Measurements from ENCODE around the gene PPP1R13L.

Gene PPP1R13L

DNA sequence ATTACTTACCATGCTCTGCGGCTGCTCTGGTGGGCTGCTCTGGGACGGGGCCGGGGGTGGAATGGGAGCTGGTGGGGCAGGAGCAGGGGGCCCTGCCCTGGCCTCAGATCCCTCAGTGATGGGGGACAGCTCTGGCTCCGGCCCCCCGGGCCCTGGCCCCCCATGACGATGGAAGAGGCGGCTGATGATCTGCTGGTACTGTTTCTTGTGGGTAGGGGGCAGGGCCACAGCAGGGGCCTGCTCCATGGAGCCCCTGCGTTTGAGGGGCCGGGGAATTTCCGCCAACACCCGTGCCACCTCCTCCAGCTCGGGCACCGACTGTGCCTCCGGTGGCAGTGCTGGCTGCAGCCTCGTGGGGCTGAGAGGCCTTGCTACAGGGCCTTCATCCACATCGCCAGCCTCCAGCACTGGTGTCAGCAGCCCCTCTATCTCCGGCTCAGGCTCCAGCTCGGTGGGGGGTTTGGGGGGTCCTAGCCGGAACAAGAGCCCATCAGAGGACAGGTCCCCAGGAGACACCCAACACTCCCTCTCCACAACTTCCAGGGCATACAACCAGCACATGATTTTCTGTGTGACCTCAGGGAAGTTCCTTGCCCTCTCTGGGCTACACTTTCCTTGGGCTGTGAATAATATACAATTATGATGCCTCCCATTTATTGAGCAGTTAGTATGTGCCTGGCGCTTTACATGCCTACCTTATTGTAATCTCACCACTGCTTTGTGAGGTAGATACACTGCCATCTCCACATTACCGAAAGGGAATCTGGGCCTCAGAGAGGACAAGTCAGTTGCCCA lies 12.8 kb downstream of the PPP1R13L start:
- CTCF ChIA-PET, result interaction anchor here (0.6 to 3.2 kb wide), 5 partner anchors 11 to 246 kb away, joined by 4 to 28 read pairs (median 7); partner anchors contain the start of gene PPP1R13L
- no peak for TF ChIP-seq ZNF792 (tag by site-specific recombination; IDR thresholded peaks at IDR 0.05)
- peak; percentile 95 for TF ChIP-seq ZNF664 (tag by site-specific recombination; IDR thresholded peaks at IDR 0.05)
- peak; percentile 69; the same call in 1 of the 2 replicates for TF ChIP-seq ZNF768 (tag by site-specific recombination; IDR thresholded peaks at IDR 0.05)
- TF ChIP-seq ZNF580 (tag by site-specific recombination; IDR thresholded peaks at IDR 0.05), result 0 out of 2 replicates have a peak, but pooled peaks have one; percentile 9
- TF ChIP-seq ZFP3 (tag by site-specific recombination; IDR thresholded peaks at IDR 0.05; ENCODE audit: low read depth), result no peak

DNA sequence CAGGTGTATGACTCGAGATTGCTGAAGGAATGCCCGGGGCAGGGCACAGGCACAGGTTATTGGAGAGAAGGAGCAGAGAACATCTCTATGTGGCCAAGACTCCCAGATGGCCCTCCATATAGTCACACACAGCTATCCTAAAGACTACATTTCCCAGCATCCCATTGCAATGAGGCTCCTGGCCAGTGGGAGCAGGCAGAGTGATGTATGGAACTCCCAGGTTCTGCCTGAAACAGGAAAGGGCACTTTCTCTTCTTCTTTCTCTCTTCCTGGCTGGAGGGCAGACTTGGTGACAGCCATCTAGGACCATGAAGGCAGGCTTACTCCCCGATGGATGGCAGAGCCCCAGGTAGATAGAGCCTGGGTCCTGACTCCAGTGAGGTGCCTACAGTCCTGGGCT lies 13.5 kb downstream of the PPP1R13L start:
- TF ChIP-seq ZBTB17 (tag by site-specific recombination; IDR thresholded peaks at IDR 0.05) (peak; percentile 92), PRDM1 (tag by site-specific recombination; IDR thresholded peaks at IDR 0.05) (peak; percentile 43; the same call in 1 of the 2 replicates), ZBTB20 (tag by site-specific recombination; IDR thresholded peaks at IDR 0.05) (peak; percentile 54), ZNF654 (tag by site-specific recombination; IDR thresholded peaks at IDR 0.05; ENCODE audit: low read depth) (no peak), ZNF785 (tag by site-specific recombination; IDR thresholded peaks at IDR 0.05) (no peak), ZNF704 (tag by site-specific recombination; IDR thresholded peaks at IDR 0.05) (no peak), ZNF76 (tag by site-specific recombination; IDR thresholded peaks at IDR 0.05; ENCODE audit: borderline replicate concordance, low read depth) (peak; percentile 74; the same call in 1 of the 2 replicates), ZNF335 (tag by site-specific recombination; conservative IDR thresholded peaks at IDR 0.05) (peak; percentile 95), ZSCAN30 (tag by site-specific recombination; IDR thresholded peaks at IDR 0.05) (peak; percentile 85)
- no peak overlapping the region for H3K4me3 ChIP-seq (ENCODE audit: low read depth, low read length)
- H3K4me1 ChIP-seq (ENCODE audit: control insufficient read depth, insufficient read depth, low read length), result no peaks in the 10 kb centered on the region
- H3K27ac ChIP-seq (ENCODE audit: extremely low read depth, low read depth, low read length), result no peak overlapping the region
- no peaks in the 10 kb centered on the region; a peak in 1 of 3 replicates for H3K36me3 ChIP-seq (ENCODE audit: control insufficient read depth in 2 of 2, insufficient read depth in 1 of 2, low read length in 2 of 2)
- ChIA-PET CTCF (interaction anchor here (0.6 to 3.0 kb wide), 4 partner anchors 11 to 246 kb away, joined by 4 to 28 read pairs (median 6); no protein-coding TSS in a partner anchor), POLR2A (interaction anchor here (1.3 kb wide), 1 partner anchor 12 kb away, joined by 3 read pairs; no protein-coding TSS in a partner anchor)
- H3K9me3 ChIP-seq (ENCODE audit: control insufficient read depth, insufficient read depth, low read depth, low read length), result no peaks in the 10 kb centered on the region

More for the DNA sequence above, 12.8 kb downstream of the PPP1R13L start:
- H3K4me3 ChIP-seq (ENCODE audit: low read depth, low read length), result no peak overlapping the region
- H3K9me3 ChIP-seq (ENCODE audit: control insufficient read depth, insufficient read depth, low read depth, low read length), result no peaks in the 10 kb centered on the region
- H3K27ac ChIP-seq (ENCODE audit: extremely low read depth, low read depth, low read length), result no peak overlapping the region
- no peaks in the 10 kb centered on the region; a peak in 1 of 3 replicates for H3K36me3 ChIP-seq (ENCODE audit: control insufficient read depth in 2 of 2, insufficient read depth in 1 of 2, low read length in 2 of 2)
- POLR2A ChIA-PET, result interaction anchor here (0.6 to 1.3 kb wide), 2 partner anchors 11 to 474 kb away, joined by 3 to 5 read pairs; no protein-coding TSS in a partner anchor
- no peaks in the 10 kb centered on the region for H3K4me1 ChIP-seq (ENCODE audit: control insufficient read depth, insufficient read depth, low read length)

DNA sequence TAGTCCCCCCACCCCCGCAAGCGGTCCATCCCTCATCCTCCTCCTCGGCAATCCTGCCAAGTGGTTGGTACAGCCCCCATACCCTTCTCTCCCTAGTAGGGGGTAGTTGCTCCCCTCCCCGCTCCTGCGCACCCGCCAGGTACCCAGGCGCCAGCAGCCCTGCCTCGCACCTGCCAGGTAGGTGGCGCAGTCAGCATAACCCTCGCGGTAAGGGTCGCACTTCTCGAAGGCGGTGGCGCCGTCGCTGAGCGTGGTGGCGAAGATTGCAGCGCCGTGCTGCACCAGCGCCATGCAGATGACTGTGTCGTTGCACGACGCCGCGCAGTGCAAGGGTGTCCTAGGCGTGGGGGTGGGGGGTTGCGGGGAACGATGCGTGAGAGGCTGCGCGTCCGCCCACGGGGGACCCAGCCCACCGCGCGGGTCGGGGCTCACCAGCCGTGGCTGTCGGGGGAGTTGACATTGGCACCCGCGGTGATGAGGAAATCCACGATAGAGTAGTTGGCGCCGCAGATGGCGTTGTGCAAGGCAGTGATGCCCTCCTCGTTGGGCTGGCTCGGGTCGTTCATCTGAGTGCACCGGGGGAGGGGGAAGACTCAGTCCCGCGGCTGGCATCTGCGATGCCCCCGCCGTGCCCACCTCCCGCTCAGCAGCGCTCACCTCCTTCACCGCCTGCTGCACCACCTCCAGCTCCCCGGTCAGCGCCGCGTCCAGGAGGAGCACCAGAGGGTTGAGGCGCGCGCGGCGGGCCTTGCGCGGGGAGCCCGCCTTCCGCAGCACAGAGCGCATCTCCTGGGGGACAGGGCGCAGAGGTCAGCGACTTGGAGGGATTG lies 19.3 kb downstream of the PPP1R13L start:
- CTCF ChIA-PET, result interaction anchor here (0.9 kb wide), 1 partner anchor 17 kb away, joined by 3 read pairs; no protein-coding TSS in a partner anchor
- H3K36me3 ChIP-seq (ENCODE audit: control insufficient read depth in 2 of 2, insufficient read depth in 1 of 2, low read length in 2 of 2), result no peaks in the 10 kb centered on the region; a peak in 1 of 3 replicates
- no peak overlapping the region for H3K4me3 ChIP-seq (ENCODE audit: low read depth, low read length)

More for the DNA sequence above, 19.3 kb downstream of the PPP1R13L start:
- Histone ChIP-seq H3K9me3 (ENCODE audit: control insufficient read depth, insufficient read depth, low read depth, low read length) (no peaks in the 10 kb centered on the region), H3K4me1 (ENCODE audit: control insufficient read depth, insufficient read depth, low read length) (no peaks in the 10 kb centered on the region), H3K27ac (ENCODE audit: extremely low read depth, low read depth, low read length) (no peak overlapping the region)
- no peak for TF ChIP-seq BCL11B (tag by site-specific recombination; IDR thresholded peaks at IDR 0.05; ENCODE audit: low read depth)
- no peak for TF ChIP-seq ZNF510 (tag by site-specific recombination; IDR thresholded peaks at IDR 0.05; ENCODE audit: insufficient replicate concordance)
- TF ChIP-seq REPIN1 (tag by site-specific recombination; IDR thresholded peaks at IDR 0.05; ENCODE audit: low read depth), result no peak
- no peak for TF ChIP-seq ZNF501 (tag by site-specific recombination; IDR thresholded peaks at IDR 0.05)
- no peak for TF ChIP-seq ZBTB6 (tag by site-specific recombination; IDR thresholded peaks at IDR 0.05)
- no peak for TF ChIP-seq ZNF362 (tag by site-specific recombination; IDR thresholded peaks at IDR 0.05)
- no peak for TF ChIP-seq ZFHX2 (tag by site-specific recombination; conservative IDR thresholded peaks at IDR 0.05)
- TF ChIP-seq, protein P1, sequence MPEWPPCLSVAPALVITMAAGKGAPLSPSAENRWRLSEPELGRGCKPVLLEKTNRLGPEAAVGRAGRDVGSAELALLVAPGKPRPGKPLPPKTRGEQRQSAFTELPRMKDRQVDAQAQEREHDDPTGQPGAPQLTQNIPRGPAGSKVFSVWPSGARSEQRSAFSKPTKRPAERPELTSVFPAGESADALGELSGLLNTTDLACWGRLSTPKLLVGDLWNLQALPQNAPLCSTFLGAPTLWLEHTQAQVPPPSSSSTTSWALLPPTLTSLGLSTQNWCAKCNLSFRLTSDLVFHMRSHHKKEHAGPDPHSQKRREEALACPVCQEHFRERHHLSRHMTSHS (tag by site-specific recombination; IDR thresholded peaks at IDR 0.05), result no peak
- no peak for TF ChIP-seq ZNF48 (tag by site-specific recombination; IDR thresholded peaks at IDR 0.05)
- POLR2A ChIA-PET, result no interaction called here

All from HEK293 (cell line).